ENCODE measurements around the gene PDZD2. TPM values are rescaled to one million over a fixed set of nuclear protein-coding genes. Genes with fewer than 3 reads are reported as not detected.

The PDZD2 gene
- polyA plus RNA-seq, 3 donors from 2014 or later = 0.37 TPM; not detected in 2

DNA sequence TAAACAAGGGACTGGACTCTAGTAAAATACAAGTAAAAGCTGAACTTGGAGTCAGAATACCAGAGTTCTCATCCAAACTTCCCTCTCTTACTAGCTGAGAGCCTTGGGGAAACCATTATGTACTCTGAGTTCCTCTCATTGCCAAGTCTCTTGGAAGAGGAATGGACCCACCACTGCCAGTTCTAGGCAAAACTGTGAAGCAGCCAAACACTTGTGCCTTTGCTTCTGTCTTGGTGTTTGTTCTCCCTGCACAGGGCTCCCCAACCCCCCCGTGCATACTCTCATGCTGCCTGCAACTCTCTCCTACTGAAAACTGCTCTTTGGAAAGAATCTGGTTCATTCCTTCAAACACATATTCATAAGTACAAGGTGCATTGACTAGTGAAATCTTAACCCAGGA, 102.6 kb downstream of the PDZD2 start:
- peaks cover 0 to 1% (median 0%) of the 10 kb centered on the region in 3 donors for H3K27me3 Mint-ChIP-seq (ENCODE audit: low read depth in 3 of 3)
- no peak overlapping the region for H3K27ac Mint-ChIP-seq
- H3K9me3 Mint-ChIP-seq = peaks cover 0 to 4% (median 0%) of the 10 kb centered on the region in 6 donors
- H3K4me3 Mint-ChIP-seq = no peak overlapping the region
- H3K4me1 Mint-ChIP-seq = no peaks in the 10 kb centered on the region
- no peak for DNase-seq
- peaks cover 0 to 8% (median 2%) of the 10 kb centered on the region in 3 donors for H3K36me3 Mint-ChIP-seq

GRCh38 chr5:31743678-31744077, 104.7 kb downstream of the PDZD2 start:
- H3K9me3 Mint-ChIP-seq = peaks cover 0 to 4% (median 0%) of the 10 kb centered on the region in 6 donors
- no peak for DNase-seq
- no peak overlapping the region for H3K27ac Mint-ChIP-seq
- H3K4me1 Mint-ChIP-seq = no peaks in the 10 kb centered on the region
- H3K4me3 Mint-ChIP-seq = no peak overlapping the region
- peaks cover 0 to 8% (median 2%) of the 10 kb centered on the region in 3 donors for H3K36me3 Mint-ChIP-seq
- peaks cover 0 to 1% (median 0%) of the 10 kb centered on the region in 3 donors for H3K27me3 Mint-ChIP-seq (ENCODE audit: low read depth in 3 of 3)

- Mint-ChIP-seq H3K27me3 (ENCODE audit: low read depth in 3 of 3) (peaks cover 0 to 4% (median 2%) of the 10 kb centered on the region in 3 donors), H3K27ac (no peak overlapping the region), H3K36me3 (peaks cover 0 to 4% (median 0%) of the 10 kb centered on the region in 3 donors), H3K9me3 (no peaks in the 10 kb centered on the region), H3K4me3 (no peak overlapping the region), H3K4me1 (peaks cover 0 to 1% of the 10 kb centered on the region in 2 donors)
- no peak for DNase-seq
These were observed 109.7 kb downstream of the PDZD2 start for GRCh38 chr5:31748458-31749172.

DNA sequence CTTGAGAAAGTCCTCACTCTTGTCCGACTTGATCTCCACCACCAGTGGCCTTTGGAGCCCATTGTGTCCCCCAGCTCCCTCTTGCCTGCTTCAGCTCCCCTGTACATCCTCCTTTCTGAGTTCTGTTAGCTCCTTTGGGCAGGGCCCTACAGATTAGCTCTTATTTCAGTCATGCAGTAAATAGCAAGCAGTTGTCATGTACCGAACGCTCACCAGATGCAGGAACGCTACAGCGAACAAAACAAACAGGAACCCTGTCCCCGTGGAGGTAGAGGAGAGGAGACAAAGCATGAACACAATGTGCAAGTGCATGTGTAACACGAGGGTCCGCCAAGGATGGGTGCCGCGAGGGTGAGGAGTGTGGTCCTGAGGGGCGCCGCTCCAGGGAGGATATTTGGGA, 111.3 kb downstream of the PDZD2 start:
- Mint-ChIP-seq H3K4me1 (peaks cover 5 to 9% of the 10 kb centered on the region in 2 donors), H3K36me3 (peaks cover 0 to 4% (median 0%) of the 10 kb centered on the region in 3 donors), H3K27me3 (ENCODE audit: low read depth in 3 of 3) (peaks cover 2 to 4% (median 2%) of the 10 kb centered on the region in 3 donors), H3K9me3 (no peaks in the 10 kb centered on the region), H3K27ac (no peak overlapping the region), H3K4me3 (no peak overlapping the region)
- no peak for DNase-seq

DNA sequence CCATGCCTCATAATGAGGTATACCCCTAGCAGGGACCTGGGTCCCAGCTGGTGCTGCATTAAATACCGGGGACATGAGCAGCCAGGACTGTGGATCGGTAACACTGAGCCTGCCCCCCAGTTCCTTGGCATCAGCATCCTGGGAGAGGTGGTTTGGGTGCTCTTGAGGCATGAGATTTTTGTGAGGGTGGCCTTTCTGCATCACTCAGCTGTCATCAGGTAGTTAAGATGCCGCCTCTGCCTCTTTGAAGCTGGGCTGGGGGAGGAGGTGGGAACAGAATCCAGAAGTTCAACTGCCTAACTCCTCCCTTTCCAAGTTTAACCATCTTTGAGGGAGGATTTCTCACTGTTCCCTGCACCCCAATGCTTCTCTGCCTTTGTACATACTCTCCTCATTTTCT, 112.7 kb downstream of the PDZD2 start:
- DNase-seq = no peak
- Mint-ChIP-seq H3K36me3 (no peaks in the 10 kb centered on the region), H3K4me3 (no peak overlapping the region), H3K27me3 (ENCODE audit: low read depth in 3 of 3) (peaks cover 2 to 5% (median 2%) of the 10 kb centered on the region in 3 donors), H3K4me1 (peaks cover 5 to 9% of the 10 kb centered on the region in 2 donors), H3K9me3 (no peaks in the 10 kb centered on the region), H3K27ac (no peak overlapping the region)

- no peak for DNase-seq
- Mint-ChIP-seq H3K9me3 (no peaks in the 10 kb centered on the region), H3K27ac (no peak overlapping the region), H3K4me1 (peaks cover 5 to 9% of the 10 kb centered on the region in 2 donors), H3K36me3 (no peaks in the 10 kb centered on the region), H3K27me3 (ENCODE audit: low read depth in 3 of 3) (peaks cover 2 to 4% (median 2%) of the 10 kb centered on the region in 3 donors), H3K4me3 (no peak overlapping the region)
These were observed 114.9 kb downstream of the PDZD2 start for GRCh38 chr5:31753700-31754357.

GRCh38 chr5:31754358-31754704, 115.4 kb downstream of the PDZD2 start:
- H3K4me1 Mint-ChIP-seq = peaks cover 5 to 9% of the 10 kb centered on the region in 2 donors
- no peaks in the 10 kb centered on the region for H3K9me3 Mint-ChIP-seq
- peaks cover 0 to 4% (median 2%) of the 10 kb centered on the region in 3 donors for H3K27me3 Mint-ChIP-seq (ENCODE audit: low read depth in 3 of 3)
- no peaks in the 10 kb centered on the region for H3K36me3 Mint-ChIP-seq
- DNase-seq = no peak
- peak overlapping the region in 2 of 6 donors; percentile 40 to 45 for H3K27ac Mint-ChIP-seq
- H3K4me3 Mint-ChIP-seq = no peak overlapping the region

- Mint-ChIP-seq H3K4me3 (no peak overlapping the region), H3K9me3 (no peaks in the 10 kb centered on the region), H3K4me1 (peaks cover 9 to 14% of the 10 kb centered on the region in 2 donors), H3K36me3 (peaks cover 0 to 4% (median 0%) of the 10 kb centered on the region in 3 donors), H3K27ac (peak overlapping the region in 4 of 6 donors; percentile 24 to 45 (median 40)), H3K27me3 (ENCODE audit: low read depth in 3 of 3) (peaks cover 0 to 4% (median 2%) of the 10 kb centered on the region in 3 donors)
- DNase-seq = no peak
These were observed 116.1 kb downstream of the PDZD2 start for GRCh38 chr5:31754741-31755675.

GRCh38 chr5:31755676-31756230, 116.8 kb downstream of the PDZD2 start:
- peaks cover 0 to 3% (median 2%) of the 10 kb centered on the region in 3 donors for H3K27me3 Mint-ChIP-seq (ENCODE audit: low read depth in 3 of 3)
- H3K9me3 Mint-ChIP-seq = peaks cover 0 to 3% (median 0%) of the 10 kb centered on the region in 6 donors
- H3K27ac Mint-ChIP-seq = peak overlapping the region in 2 of 6 donors; percentile 23 to 24
- H3K4me3 Mint-ChIP-seq = no peak overlapping the region
- peaks cover 0 to 9% (median 0%) of the 10 kb centered on the region in 3 donors for H3K36me3 Mint-ChIP-seq
- H3K4me1 Mint-ChIP-seq = peaks cover 14 to 21% of the 10 kb centered on the region in 2 donors
- no peak for DNase-seq

DNA sequence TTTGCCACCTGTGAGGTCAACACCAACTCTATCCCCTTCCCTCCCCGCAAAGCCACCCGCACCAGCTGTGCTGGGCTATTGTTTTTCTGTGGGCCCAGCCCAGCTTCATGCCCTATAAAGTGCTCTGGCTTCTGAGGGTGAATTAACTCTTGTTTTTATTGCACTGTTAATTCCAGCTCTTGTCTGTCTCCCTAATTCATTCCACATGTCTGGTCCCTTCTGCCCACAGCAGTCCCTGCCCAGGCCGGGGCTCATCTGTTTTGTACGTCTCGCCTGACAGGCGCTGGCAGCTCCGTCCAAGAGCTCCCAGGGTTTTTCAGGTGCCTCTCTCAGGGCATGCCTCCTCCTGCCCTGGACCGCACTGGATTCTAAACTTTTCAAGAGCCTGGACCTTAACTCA, 118.9 kb downstream of the PDZD2 start:
- Mint-ChIP-seq H3K4me1 (peaks cover 33 to 42% of the 10 kb centered on the region in 2 donors), H3K4me3 (no peak overlapping the region), H3K27me3 (ENCODE audit: low read depth in 3 of 3) (peaks cover 2 to 6% (median 5%) of the 10 kb centered on the region in 3 donors), H3K27ac (peak overlapping the region in 3 of 6 donors; percentile 8 to 64 (median 55)), H3K9me3 (peaks cover 2 to 4% (median 3%) of the 10 kb centered on the region in 6 donors), H3K36me3 (peaks cover 0 to 20% (median 5%) of the 10 kb centered on the region in 3 donors)
- DNase-seq = no peak

GRCh38 chr5:31758803-31759425, 120.0 kb downstream of the PDZD2 start:
- no peak for DNase-seq
- Mint-ChIP-seq H3K27me3 (ENCODE audit: low read depth in 3 of 3) (peaks cover 2 to 6% (median 5%) of the 10 kb centered on the region in 3 donors), H3K27ac (peak overlapping the region in 1 of 6 donors; percentile 65), H3K9me3 (peaks cover 2 to 4% (median 3%) of the 10 kb centered on the region in 6 donors), H3K4me1 (peaks cover 38 to 53% of the 10 kb centered on the region in 2 donors), H3K4me3 (no peak overlapping the region), H3K36me3 (peaks cover 0 to 20% (median 5%) of the 10 kb centered on the region in 3 donors)

GRCh38 chr5:31759925-31760324, 121.0 kb downstream of the PDZD2 start:
- Mint-ChIP-seq H3K9me3 (peaks cover 2 to 7% (median 3%) of the 10 kb centered on the region in 6 donors), H3K36me3 (peaks cover 0 to 20% (median 9%) of the 10 kb centered on the region in 3 donors), H3K4me3 (peak overlapping the region in 2 of 5 donors; percentile 11 to 31), H3K4me1 (peaks cover 36 to 55% of the 10 kb centered on the region in 2 donors), H3K27me3 (ENCODE audit: low read depth in 3 of 3) (peaks cover 2 to 8% (median 5%) of the 10 kb centered on the region in 3 donors), H3K27ac (peak overlapping the region in 4 of 6 donors; percentile 35 to 82 (median 52))
- no peak for DNase-seq
